Ectodermal cell (in vitro differentiated cells): Measurements from ENCODE around the gene PGGHG.
"Not testable (repeated sequence)": the region's sequence is repeated elsewhere in the genome, so short reads cannot be mapped to it uniquely, and the experiment has no call there.

Source experiments
- H3K27ac ChIP-seq: 2 replicates; pipeline ENCODE4 v1.7.0; 2013; ENCODE audit warnings: mild to moderate bottlenecking, low read depth, low read length; ENCODE audit not compliant: insufficient read depth, poor library complexity, severe bottlenecking
- H3K27me3 ChIP-seq: 2 replicates; pipeline ENCODE4 v1.7.0; 2013; ENCODE audit warnings: mild to moderate bottlenecking, low read length; ENCODE audit not compliant: insufficient read depth, control insufficient read depth, poor library complexity, severe bottlenecking
- H3K36me3 ChIP-seq: one replicate; pipeline ENCODE4 v1.7.0; 2013; ENCODE audit warnings: low read length; ENCODE audit not compliant: control insufficient read depth, insufficient read depth
- H3K4me1 ChIP-seq: one replicate; pipeline ENCODE4 v1.7.0; 2013; ENCODE audit warnings: low read length; ENCODE audit not compliant: control insufficient read depth, insufficient read depth
- H3K4me3 ChIP-seq: 2 replicates; pipeline ENCODE4 v1.7.0; 2013; ENCODE audit warnings: low read depth, low read length, control low read depth; ENCODE audit not compliant: insufficient read depth
- H3K9me3 ChIP-seq: 2 replicates; pipeline ENCODE4 v1.7.0; 2013; ENCODE audit warnings: mild to moderate bottlenecking, low read length, moderate library complexity; ENCODE audit not compliant: control insufficient read depth
- WGBS, 2 experiments: methylation state at CpG; one replicate each; pipeline ENCODE4 v1.1.7; 2013; ENCODE audit warnings: missing lambda C conversion rate in 2 of 2; 5-methylcytosine and 5-hydroxymethylcytosine counted together

PGGHG gene

GRCh38 chr11:308740-309665 is 20.1 kb downstream of the PGGHG start:
- not testable (repeated sequence) for H3K36me3 ChIP-seq, H3K4me3 ChIP-seq, H3K9me3 ChIP-seq, H3K27ac ChIP-seq
- WGBS, 2 experiments = 77 to 80% methylated on average over 24 of the region's 24 CpGs
- peaks cover 45% of the 10 kb centered on the region for H3K4me1 ChIP-seq
- H3K27me3 ChIP-seq = peaks cover 17% of the 10 kb centered on the region

- not testable (repeated sequence) for H3K9me3 ChIP-seq, H3K4me3 ChIP-seq, H3K36me3 ChIP-seq, H3K27ac ChIP-seq
- peaks cover 43% of the 10 kb centered on the region for H3K4me1 ChIP-seq
- WGBS, 2 experiments = 44 to 48% methylated on average over 3 of the region's 18 CpGs
- peaks cover 28% of the 10 kb centered on the region for H3K27me3 ChIP-seq
Observed at GRCh38 chr11:309979-310572, 21.1 kb downstream of the PGGHG start.

- WGBS, 2 experiments = 2 to 13% methylated on average over 4 of the region's 71 CpGs
- Histone ChIP-seq H3K27me3 (peaks cover 39% of the 10 kb centered on the region), H3K4me1 (peaks cover 46% of the 10 kb centered on the region)
- H3K27ac ChIP-seq, H3K9me3 ChIP-seq, H3K36me3 ChIP-seq, H3K4me3 ChIP-seq: not testable (repeated sequence)
Observed at GRCh38 chr11:311013-311748, 22.3 kb downstream of the PGGHG start.

GRCh38 chr11:312092-312816 is 23.3 kb downstream of the PGGHG start:
- Histone ChIP-seq H3K36me3 (no peaks in the 10 kb centered on the region), H3K4me1 (peaks cover 49% of the 10 kb centered on the region), H3K27me3 (peaks cover 49% of the 10 kb centered on the region), H3K4me3 (no peak overlapping the region), H3K27ac (no peak overlapping the region), H3K9me3 (no peaks in the 10 kb centered on the region)
- 57 to 61% methylated on average over 14 of the region's 14 CpGs for WGBS, 2 experiments

GRCh38 chr11:313304-313786 is 24.4 kb downstream of the PGGHG start:
- 33 to 36% methylated on average over 8 of the region's 8 CpGs for WGBS, 2 experiments
- Histone ChIP-seq H3K4me3 (no peak overlapping the region), H3K27me3 (peaks cover 57% of the 10 kb centered on the region), H3K9me3 (no peaks in the 10 kb centered on the region), H3K36me3 (no peaks in the 10 kb centered on the region), H3K27ac (no peak overlapping the region), H3K4me1 (peaks cover 45% of the 10 kb centered on the region)

- H3K27me3 ChIP-seq = peaks cover 57% of the 10 kb centered on the region
- peaks cover 40% of the 10 kb centered on the region for H3K4me1 ChIP-seq
- H3K36me3 ChIP-seq = no peaks in the 10 kb centered on the region
- 9 to 13% methylated on average over 18 of the region's 18 CpGs for WGBS, 2 experiments
- no peak within 1 kb of the TSS for H3K27ac ChIP-seq
- no peaks in the 10 kb centered on the region for H3K9me3 ChIP-seq
- H3K4me3 ChIP-seq = peak within 1 kb of the TSS; percentile 28
Observed at GRCh38 chr11:313787-314553, 25.0 kb downstream of the PGGHG start, which contains the start of gene IFITM1. Gene IFITM1 (plus strand): TSS chr11:314040. CDS start chr11:314171, 131 bp downstream.

- WGBS, 2 experiments = 9 to 13% methylated on average over 2 to 6 of the region's 6 CpGs
- H3K9me3 ChIP-seq, H3K36me3 ChIP-seq, H3K4me3 ChIP-seq, H3K27ac ChIP-seq: not testable (repeated sequence)
- Histone ChIP-seq H3K4me1 (peaks cover 37% of the 10 kb centered on the region), H3K27me3 (peaks cover 57% of the 10 kb centered on the region)
Observed at GRCh38 chr11:314554-314875, 25.6 kb downstream of the PGGHG start.

- peak overlapping the region; percentile 26 for H3K4me3 ChIP-seq
- H3K27ac ChIP-seq = no peak overlapping the region
- H3K9me3 ChIP-seq = no peaks in the 10 kb centered on the region
- WGBS, 2 experiments = 47 to 49% methylated on average over 9 of the region's 9 CpGs
- peaks cover 57% of the 10 kb centered on the region for H3K27me3 ChIP-seq
- H3K36me3 ChIP-seq = no peaks in the 10 kb centered on the region
- H3K4me1 ChIP-seq = peaks cover 37% of the 10 kb centered on the region
Observed at GRCh38 chr11:315051-315481, 26.1 kb downstream of the PGGHG start.

- H3K27ac ChIP-seq = no peak overlapping the region
- H3K36me3 ChIP-seq = no peaks in the 10 kb centered on the region
- H3K27me3 ChIP-seq = peaks cover 57% of the 10 kb centered on the region
- H3K9me3 ChIP-seq = no peaks in the 10 kb centered on the region
- peak overlapping the region; percentile 26 for H3K4me3 ChIP-seq
- H3K4me1 ChIP-seq = peaks cover 39% of the 10 kb centered on the region
- WGBS, 2 experiments = 9 to 11% methylated on average over 32 of the region's 32 CpGs
Observed at GRCh38 chr11:315516-315994, 26.6 kb downstream of the PGGHG start.
